ENCODE data around the gene CFAP20DC.

DNA sequence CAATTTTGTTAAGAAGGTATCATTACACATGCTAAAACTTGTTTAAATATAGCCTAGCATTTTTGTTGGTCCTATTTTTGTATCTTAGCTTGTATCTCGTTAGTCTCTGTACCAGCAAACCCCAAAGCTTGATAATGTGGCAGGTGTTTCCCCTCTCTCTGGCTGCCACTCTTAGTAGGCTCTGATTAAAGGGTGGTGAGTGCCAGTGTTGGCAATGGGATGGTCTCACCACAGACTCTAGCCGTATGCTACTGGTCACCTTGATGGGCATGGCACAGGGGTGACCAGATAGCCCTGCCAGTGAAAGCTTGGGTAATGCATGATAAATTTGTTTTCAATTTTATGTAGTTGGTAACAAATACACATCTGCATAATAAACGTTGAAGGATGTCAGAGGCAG is 188.3 kb downstream of the CFAP20DC start:
- TF ChIP-seq, protein P1, sequence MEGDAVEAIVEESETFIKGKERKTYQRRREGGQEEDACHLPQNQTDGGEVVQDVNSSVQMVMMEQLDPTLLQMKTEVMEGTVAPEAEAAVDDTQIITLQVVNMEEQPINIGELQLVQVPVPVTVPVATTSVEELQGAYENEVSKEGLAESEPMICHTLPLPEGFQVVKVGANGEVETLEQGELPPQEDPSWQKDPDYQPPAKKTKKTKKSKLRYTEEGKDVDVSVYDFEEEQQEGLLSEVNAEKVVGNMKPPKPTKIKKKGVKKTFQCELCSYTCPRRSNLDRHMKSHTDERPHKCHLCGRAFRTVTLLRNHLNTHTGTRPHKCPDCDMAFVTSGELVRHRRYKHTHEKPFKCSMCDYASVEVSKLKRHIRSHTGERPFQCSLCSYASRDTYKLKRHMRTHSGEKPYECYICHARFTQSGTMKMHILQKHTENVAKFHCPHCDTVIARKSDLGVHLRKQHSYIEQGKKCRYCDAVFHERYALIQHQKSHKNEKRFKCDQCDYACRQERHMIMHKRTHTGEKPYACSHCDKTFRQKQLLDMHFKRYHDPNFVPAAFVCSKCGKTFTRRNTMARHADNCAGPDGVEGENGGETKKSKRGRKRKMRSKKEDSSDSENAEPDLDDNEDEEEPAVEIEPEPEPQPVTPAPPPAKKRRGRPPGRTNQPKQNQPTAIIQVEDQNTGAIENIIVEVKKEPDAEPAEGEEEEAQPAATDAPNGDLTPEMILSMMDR (IDR thresholded peaks at IDR 0.05; ENCODE audit: low read depth, low read length, poor library complexity, severe bottlenecking), result no peak
- TF ChIP-seq EZH2phosphoT487 (IDR thresholded peaks at IDR 0.05; ENCODE audit: borderline replicate concordance, low read length), result no peak
